ENCODE results near the gene TFEC. TPM values are rescaled to one million over a fixed set of nuclear protein-coding genes. Genes with fewer than 3 reads are reported as not detected.

Gene TFEC
- total RNA-seq, 1 donor from 2014 or later, result not detected

- TF ChIP-seq, protein P1, sequence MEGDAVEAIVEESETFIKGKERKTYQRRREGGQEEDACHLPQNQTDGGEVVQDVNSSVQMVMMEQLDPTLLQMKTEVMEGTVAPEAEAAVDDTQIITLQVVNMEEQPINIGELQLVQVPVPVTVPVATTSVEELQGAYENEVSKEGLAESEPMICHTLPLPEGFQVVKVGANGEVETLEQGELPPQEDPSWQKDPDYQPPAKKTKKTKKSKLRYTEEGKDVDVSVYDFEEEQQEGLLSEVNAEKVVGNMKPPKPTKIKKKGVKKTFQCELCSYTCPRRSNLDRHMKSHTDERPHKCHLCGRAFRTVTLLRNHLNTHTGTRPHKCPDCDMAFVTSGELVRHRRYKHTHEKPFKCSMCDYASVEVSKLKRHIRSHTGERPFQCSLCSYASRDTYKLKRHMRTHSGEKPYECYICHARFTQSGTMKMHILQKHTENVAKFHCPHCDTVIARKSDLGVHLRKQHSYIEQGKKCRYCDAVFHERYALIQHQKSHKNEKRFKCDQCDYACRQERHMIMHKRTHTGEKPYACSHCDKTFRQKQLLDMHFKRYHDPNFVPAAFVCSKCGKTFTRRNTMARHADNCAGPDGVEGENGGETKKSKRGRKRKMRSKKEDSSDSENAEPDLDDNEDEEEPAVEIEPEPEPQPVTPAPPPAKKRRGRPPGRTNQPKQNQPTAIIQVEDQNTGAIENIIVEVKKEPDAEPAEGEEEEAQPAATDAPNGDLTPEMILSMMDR (conservative IDR thresholded peaks at IDR 0.05; ENCODE audit: low read depth, low read length), result no peak
- no peak for DNase-seq (ENCODE audit: low read depth)
Observed at GRCh38 chr7:116045532-116045931, 15.0 kb upstream of the TFEC start.

DNA sequence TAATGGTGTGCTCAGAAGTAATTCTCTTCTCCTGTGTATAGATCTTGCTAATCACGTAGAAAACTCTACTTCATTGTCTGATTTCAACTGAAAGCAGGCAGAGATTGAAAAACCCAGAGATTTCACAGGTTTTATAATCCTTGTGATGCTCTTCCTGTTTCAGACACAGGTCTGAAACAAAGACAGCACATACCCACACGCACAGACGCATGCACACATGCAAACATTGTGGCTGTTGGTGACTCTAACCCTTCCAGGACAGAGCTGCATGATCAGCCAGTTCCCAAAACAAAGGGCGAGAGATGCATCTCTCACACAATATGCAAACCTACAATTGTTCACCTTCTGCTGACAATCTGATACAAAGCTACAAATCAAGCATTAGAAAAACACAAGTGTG, 11.1 kb upstream of the TFEC start:
- H3K4me3 ChIP-seq (ENCODE audit: low read depth, low read length), result no peak overlapping the region
- DNase-seq (ENCODE audit: low read depth), result no peak
- TF ChIP-seq, protein P1 (conservative IDR thresholded peaks at IDR 0.05; ENCODE audit: low read depth, low read length), result no peak

More at GRCh38 chr7:116045532-116045931, 15.0 kb upstream of the TFEC start:
- H3K4me3 ChIP-seq (ENCODE audit: low read depth, low read length), result no peak overlapping the region

- no peak overlapping the region for H3K4me3 ChIP-seq (ENCODE audit: low read depth, low read length)
- no peak for DNase-seq (ENCODE audit: low read depth)
- TF ChIP-seq, protein P1 (conservative IDR thresholded peaks at IDR 0.05; ENCODE audit: low read depth, low read length), result no peak
Observed at GRCh38 chr7:116037401-116037800, 6.8 kb upstream of the TFEC start.

- DNase-seq (ENCODE audit: low read depth), result no peak
- TF ChIP-seq, protein P1 (conservative IDR thresholded peaks at IDR 0.05; ENCODE audit: low read depth, low read length), result no peak
- no peak overlapping the region for H3K4me3 ChIP-seq (ENCODE audit: low read depth, low read length)
Observed at GRCh38 chr7:116034411-116034810, 3.8 kb upstream of the TFEC start.

DNA sequence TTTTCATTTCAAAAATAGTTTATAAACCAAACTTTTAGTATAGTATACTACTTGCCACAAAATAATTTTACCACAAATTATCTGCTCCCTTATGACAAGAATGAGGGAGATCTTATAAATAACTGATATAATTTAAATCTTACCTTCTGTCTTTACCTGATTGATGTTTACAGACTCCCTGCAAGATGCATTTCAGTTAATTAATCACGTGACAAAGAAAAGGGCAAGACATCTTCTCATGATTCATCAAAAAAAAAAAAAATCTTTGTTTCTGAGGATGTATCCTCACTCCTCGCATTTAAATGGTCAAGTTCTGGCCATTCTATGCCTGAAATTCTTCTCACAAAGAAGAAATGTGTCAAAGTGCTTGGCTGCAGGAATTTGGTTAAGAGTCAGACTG, 2.3 kb upstream of the TFEC start:
- no peak for DNase-seq (ENCODE audit: low read depth)
- H3K4me3 ChIP-seq (ENCODE audit: low read depth, low read length), result no peak overlapping the region
- TF ChIP-seq, protein P1 (conservative IDR thresholded peaks at IDR 0.05; ENCODE audit: low read depth, low read length), result no peak

- TF ChIP-seq, protein P1 (conservative IDR thresholded peaks at IDR 0.05; ENCODE audit: low read depth, low read length), result no peak
- H3K4me3 ChIP-seq (ENCODE audit: low read depth, low read length), result no peak overlapping the region
- no peak for DNase-seq (ENCODE audit: low read depth)
Observed at GRCh38 chr7:116028787-116029186, 1.8 kb downstream of the TFEC start.

- TF ChIP-seq, protein P1 (conservative IDR thresholded peaks at IDR 0.05; ENCODE audit: low read depth, low read length), result no peak
- no peak for DNase-seq (ENCODE audit: low read depth)
Observed at GRCh38 chr7:116027786-116028185, 2.8 kb downstream of the TFEC start.

More at GRCh38 chr7:116027786-116028185, 2.8 kb downstream of the TFEC start:
- H3K4me3 ChIP-seq (ENCODE audit: low read depth, low read length), result no peak overlapping the region

Measured in epithelial cell of proximal tubule (primary cell).